Stimulated activated CD4-positive, alpha-beta T cell treated with anti-CD3 and anti-CD28 coated beads, Interleukin-1b, Interleukin-23, amount 100 ng/mL, for 4 hours (primary cell): Measurements from ENCODE around the gene TMEM101.
"Not testable (repeated sequence)": the region's sequence is repeated elsewhere in the genome, so short reads cannot be mapped to it uniquely, and the experiment has no call there.

ENCODE experiments used
- DNase-seq, 2 donors: peaks; one replicate each; pipeline ENCODE4 v3.0.0-alpha.2; 2020; ENCODE audit warnings: low read depth in 2 of 2

TMEM101 gene

GRCh38 chr17:44000871-44001460 is 13.8 kb downstream of the TMEM101 start:
- no peak for DNase-seq

GRCh38 chr17:44000141-44000860 is 14.5 kb downstream of the TMEM101 start:
- DNase-seq: no peak

GRCh38 chr17:43999024-43999423 is 15.7 kb downstream of the TMEM101 start:
- DNase-seq: no peak

DNA sequence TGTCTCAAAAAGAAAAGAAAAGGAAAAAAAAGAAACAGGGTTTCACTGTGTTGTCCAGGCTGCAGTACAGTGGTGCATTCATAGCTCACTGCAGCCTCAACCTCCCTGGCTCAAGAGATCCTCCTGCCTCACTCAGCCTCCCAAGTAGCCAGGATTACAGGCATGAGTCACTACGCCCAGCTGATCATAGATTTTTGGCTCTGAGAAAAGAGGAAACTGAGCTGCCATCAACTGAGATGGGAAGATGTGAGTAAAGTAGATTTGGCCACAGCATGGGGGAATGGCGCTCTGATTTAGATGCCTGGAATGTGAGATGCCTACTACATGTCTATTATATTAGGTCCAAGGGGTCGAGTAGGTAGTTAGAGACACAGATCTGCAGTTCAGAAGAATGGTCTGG is 16.2 kb downstream of the TMEM101 start:
- no peak for DNase-seq

DNA sequence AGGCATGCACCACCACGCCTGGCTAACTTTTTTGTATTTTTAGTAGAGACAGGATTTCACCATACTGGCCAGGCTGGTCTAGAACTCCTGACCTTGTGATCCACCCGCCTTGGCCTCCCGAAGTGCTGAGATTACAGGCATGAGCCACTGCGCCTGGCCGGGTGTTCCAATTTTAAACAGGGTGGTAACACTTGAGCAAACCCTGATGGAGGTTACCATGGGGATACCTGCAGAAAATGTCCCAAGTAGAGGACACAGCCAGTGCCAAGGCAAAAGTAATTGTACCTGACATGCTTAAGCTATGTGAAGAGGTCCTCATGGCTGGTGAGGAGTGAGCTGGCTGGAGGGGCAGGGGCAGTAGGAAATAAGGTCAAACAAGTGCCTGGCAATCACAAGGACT is 17.6 kb downstream of the TMEM101 start:
- DNase-seq: not testable (repeated sequence)

DNA sequence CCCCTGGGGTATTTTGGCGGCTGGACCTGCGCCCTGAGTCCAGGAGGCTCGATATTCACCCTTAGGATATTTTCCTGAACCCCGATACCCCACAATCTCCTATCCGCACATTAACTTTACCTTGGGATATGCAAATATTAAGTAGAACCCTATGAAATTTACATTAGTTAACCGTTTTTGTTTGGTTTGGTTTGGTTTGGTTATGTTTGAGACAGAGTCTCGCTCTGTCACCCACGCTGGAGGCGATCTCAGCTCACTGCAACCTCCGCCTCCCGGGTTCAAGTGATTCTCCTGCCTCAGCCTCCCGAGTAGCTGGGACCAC is 19.7 kb downstream of the TMEM101 start:
- DNase-seq: no peak

DNA sequence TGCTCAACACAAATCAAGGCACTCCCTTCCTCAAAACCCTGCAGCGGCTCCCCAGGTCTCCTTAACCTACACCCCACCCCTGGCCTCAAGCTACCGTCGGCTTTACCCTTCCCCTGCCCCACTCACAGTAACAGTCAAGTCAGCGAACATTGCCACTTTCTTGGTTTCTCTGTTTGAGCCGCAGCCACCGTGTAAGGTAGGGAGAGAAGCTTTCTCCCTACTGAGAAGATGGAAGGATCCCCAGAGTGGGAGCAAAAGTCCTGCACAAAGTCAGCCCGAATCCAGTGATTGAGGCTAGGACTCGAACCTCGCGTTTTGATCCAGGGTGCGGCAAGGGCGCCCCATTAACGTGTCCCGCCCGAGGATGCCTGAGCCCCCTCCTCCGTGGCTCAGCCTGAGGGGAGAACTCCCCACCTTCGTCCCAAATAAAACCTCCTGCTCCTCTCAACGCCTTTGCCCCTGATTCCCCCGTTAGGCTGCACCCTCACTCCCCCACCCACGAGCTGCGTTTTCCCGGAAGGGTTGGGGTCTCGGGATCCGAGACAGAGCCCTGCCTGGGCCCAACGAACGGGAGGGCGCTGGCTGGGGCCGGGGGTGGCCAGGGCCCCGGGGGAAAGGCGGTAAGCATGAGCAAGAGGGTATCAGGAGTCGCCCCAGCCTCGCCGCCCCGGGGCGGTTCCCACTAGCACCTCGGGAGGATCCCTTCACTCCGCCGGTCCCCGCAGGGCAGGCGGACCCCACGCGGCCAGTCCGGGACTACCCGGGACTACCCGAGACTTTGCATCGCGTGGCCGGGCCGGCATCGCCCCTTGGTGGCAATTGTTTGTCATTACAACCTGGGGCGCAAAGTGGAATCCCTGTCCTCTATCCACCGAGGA is 20.3 kb downstream of the TMEM101 start:
- peak; percentile 49 to 63 for DNase-seq

- no peak for DNase-seq
Observed at GRCh38 chr17:43992641-43993040, 22.1 kb downstream of the TMEM101 start.

DNA sequence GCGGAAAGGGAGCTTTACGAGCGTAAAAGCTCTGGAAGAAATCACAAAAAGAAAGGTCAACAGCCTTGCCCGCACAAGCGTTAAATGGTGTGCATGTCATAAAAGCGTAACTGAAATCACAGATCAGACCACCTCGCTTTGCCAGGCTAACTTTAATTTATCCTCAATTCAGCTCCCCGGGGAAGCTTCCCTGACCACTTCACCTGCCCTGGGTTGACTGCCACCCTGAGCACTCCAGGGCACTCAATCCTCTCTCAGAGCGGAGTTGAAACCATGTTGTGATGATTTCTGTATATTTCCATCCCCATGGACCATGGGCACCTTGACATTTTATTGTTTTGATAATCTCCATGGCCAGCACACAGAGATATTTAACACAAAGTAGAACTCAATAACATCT is 26.5 kb downstream of the TMEM101 start:
- DNase-seq: no peak

DNA sequence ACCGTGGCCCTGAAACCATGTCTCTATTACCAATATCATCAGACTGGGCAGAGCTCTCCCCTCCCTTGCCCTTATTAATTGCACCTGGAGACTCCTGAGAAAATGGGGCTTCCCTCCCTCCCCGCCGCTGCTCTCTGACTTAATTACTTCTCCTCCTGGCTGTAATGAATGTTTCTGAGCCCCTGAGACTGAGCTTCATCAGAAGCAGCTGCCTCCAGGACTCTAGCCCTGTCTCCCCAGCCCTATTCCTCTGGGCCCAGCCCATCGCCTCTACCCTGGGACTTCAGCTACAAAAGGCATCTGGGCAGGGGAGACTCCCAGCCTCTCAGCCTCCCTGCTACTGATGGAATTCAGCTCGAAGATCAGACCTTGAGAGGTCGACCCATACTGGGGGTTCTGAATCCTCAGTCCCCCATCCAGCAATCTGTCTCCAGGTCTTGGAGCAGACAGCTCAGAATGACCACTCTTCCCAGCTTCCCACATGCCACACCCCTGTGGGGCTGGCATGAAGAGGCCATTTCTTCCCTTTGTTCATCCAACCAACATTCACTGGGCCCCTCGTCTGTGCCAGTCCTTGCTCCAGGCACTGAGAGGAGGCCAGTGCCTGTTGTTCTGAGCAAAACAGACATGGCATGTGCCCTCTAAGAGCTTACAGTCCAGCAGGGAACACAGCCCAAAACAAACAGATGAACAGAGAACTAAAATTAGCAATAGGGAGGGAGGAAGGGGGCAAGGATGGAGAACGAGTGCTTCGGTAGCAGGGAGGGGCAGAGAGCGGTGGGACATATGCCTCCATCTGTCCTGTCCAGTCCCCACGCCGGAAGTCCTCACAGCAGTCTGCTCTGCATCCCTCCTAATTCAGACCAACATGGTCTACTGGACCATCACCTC is 27.4 kb downstream of the TMEM101 start:
- no peak for DNase-seq

- no peak for DNase-seq
Observed at GRCh38 chr17:43986225-43986981, 28.4 kb downstream of the TMEM101 start.

- DNase-seq: no peak
Observed at GRCh38 chr17:43984521-43984920, 30.2 kb downstream of the TMEM101 start.

DNA sequence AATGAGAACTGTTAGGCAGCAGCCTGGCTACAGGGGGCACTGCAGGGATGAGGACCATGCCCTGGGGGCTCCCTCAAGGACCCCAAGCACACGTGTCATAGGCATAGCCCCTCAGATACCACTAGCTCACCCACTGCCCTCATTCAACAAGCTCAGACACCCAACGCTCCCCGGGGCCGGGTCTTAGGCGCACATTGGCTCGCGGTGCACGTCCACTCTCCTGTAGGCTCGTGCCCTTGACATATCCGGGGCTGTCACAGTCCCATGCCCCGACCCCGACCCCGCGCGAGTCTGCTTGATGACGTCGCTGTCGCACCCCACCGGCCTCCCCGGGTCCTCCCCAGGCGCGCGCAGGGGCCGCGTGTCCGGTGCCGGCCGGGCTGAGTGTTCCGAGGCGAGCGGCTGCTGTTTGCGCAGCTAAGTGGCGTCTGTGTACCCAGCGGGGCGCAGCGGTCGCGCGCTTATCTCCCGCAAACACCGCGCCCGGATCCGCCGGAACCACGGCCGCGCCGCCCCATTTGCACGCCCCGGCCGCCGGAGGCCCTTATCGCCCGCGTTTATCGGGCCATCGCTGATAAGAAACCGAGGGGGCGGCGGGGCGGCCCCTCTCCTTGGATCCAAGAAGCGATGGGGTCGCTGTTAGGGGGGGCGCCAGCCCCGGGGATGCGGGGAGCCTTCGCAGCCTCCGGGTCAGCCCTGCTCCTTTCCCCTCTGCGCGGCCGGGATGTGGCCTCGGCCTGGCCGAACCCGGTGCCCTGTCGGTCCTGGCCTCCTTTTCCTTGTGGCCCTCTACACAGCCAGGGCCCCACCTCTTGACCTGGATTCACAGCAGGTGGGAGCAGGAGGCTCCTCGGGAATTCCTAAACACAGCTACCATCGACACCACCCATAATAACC is 31.0 kb downstream of the TMEM101 start:
- DNase-seq: no peak

- DNase-seq: no peak
Observed at GRCh38 chr17:43983196-43983514, 31.6 kb downstream of the TMEM101 start.

- DNase-seq: no peak
Observed at GRCh38 chr17:43982171-43982570, 32.6 kb downstream of the TMEM101 start.

GRCh38 chr17:43979671-43980070 is 35.1 kb downstream of the TMEM101 start:
- no peak for DNase-seq

GRCh38 chr17:43979011-43979410 is 35.8 kb downstream of the TMEM101 start:
- no peak for DNase-seq

- DNase-seq: no peak
Observed at GRCh38 chr17:43978078-43978477, 36.7 kb downstream of the TMEM101 start.

- DNase-seq: no peak
Observed at GRCh38 chr17:43976963-43977837, 37.6 kb downstream of the TMEM101 start.
